Right forelimb (tissue), 1 donor: ENCODE results near the gene HCAR2.
"Not testable (repeated sequence)": the region's sequence is repeated elsewhere in the genome, so short reads cannot be mapped to it uniquely, and the experiment has no call there.

Source experiments
- DNase-seq: peaks from one replicate; pipeline ENCODE4 v3.0.0-alpha.2; 2018

Gene HCAR2

DNA sequence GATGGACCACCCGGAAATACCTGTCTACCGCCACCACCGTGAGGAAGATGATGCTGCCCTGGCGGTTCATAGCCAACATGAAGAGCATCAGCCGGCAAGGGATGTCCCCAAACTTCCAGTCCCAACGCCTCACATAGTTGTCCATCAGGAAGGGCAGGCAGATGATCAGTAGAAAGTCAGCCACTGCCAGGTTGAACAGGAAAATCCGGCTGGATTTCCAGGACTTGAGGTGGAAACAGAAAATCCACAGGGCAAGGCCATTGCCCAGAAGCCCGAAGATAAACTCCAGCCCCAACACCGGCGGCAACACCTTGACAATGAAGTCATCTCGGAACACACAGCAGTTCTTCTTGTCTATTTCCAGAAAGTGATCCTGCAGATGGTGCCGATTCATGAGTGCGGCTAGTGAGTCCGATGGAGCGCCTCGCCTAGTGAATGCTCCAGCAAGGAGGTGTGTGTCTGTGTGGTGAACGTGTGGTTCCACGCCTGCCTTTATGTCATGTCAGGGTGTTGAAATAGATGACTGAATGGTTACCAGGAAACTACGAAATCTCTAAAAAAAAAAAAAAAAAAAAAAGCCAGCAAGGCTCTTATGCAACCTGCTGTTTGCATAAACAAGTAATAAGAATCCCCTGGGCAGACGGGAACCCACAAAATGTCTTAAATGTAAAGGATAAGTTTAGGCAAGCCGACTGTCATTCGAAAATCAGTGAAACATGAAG lies at the start of gene HCAR2:
Gene HCAR2 (minus strand): TSS at position 468 of the 722 bp plus-strand sequence. CDS start 74 bp downstream, at position 394.
- DNase-seq: not testable (repeated sequence)

DNA sequence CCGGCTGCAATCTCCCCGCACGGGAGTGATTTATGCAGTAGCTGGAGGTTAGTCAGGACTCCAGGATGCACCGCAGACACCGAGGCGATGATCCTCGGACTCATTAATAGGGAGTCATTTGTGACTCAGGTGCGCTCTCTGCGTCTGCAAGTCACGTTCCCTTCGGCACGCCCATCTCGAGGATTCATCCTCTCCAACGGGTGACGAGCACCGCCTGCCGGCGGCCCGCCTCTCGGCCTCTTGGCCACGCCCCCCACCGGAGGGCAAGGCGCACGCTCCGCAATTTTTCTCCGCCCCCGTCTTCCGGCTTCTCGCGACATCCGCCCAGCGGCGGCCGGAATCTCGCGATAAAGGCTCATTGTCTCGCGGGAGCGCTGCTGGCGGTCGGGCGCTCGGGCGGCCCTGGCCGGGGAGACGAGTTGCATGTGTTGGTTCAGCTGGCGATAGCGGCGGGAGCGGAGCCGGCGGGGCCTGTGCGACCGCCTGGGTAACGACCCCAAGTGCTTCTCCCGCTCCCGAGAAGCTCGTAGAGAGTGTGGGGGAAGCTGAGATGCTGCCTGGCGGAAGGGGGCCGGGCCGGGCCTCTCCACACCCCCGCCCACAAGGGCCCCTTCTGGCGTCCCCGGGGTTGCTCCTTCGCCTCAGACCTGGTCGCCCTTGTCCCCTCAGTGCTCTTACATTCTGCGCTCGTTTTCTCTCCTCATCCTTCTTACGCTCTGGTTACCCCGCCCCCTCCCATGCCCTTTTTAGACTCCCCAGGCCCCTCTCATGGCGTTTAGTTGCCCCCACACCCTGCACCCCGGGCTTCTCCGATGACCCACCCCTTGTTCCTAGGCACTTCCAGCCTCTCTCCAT lies 49.5 kb upstream of the HCAR2 start, which contains the start of gene DENR:
Gene DENR (plus strand): TSS at position 361 of the 855 bp plus-strand sequence. CDS start 878 bp downstream, outside the sequence.
- peak; percentile 99 for DNase-seq

DNA sequence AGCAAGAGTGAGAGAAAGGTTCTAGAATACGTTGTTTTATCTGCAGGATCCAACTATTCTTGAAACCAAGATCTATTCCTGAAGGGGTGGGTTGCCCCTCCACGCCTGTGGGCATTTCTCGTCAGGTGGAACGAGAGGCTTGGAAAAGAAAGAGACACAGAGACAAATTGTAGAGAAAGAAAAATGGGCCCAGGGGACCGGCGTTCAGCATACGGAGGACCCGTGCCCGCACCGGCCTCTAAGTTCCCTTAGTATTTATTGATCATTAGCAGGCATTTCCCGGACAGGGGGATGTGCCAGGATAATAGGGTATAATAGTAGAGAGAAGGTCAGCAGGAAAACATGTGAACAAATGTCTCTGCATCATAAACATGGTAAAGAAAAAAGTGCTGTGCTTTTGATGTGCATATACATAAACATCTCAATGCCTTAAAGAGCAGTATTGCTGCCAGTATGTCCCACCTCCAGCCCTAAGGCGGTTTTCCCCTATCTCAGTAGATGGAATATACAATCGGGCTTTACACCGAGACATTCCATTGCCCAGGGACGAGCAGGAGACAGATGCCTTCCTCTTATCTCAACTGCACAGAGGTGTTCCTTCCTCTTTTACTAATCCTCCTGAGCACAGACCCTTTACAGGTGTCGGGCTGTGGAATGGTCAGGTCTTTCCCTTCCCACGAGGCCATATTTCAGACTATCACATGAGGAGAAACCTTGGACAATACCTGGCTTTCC lies 47.8 kb upstream of the HCAR2 start:
- not testable (repeated sequence) for DNase-seq

DNA sequence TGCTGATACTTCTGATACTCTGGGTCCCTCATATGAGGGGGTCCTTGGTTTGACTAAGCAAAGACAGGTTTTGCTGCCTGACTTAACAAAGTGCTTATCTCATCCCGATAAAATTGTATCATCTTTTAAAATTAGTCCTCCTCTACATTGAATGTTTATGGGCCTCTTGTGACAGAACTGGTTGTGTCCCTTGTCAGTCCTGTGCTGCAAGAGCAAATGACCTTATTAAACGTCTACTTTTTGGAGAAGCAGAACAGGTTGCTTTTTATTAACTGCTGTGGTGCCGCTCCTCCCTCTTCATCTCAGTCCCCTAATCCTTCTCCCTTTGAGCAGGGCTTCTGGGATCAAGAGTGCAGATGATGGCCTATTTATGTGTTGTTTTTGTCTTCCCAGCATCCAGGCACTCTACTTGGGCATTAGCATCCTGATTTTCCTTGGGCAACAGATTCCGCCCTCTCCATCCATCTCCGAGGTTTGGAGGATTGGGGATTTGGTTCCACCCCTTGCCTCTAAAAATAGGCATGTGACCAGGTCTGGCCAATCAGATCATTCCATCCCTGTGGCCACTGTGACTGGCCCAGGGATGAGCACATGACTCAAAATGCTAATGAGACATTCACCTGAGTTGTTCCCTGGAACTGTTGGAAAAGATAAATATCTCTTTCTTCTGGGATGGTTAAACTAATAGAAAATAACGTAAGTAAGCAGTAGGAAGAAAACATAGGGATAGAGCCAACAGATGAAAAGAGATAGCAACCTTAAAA lies 46.6 kb upstream of the HCAR2 start:
- no peak for DNase-seq

DNA sequence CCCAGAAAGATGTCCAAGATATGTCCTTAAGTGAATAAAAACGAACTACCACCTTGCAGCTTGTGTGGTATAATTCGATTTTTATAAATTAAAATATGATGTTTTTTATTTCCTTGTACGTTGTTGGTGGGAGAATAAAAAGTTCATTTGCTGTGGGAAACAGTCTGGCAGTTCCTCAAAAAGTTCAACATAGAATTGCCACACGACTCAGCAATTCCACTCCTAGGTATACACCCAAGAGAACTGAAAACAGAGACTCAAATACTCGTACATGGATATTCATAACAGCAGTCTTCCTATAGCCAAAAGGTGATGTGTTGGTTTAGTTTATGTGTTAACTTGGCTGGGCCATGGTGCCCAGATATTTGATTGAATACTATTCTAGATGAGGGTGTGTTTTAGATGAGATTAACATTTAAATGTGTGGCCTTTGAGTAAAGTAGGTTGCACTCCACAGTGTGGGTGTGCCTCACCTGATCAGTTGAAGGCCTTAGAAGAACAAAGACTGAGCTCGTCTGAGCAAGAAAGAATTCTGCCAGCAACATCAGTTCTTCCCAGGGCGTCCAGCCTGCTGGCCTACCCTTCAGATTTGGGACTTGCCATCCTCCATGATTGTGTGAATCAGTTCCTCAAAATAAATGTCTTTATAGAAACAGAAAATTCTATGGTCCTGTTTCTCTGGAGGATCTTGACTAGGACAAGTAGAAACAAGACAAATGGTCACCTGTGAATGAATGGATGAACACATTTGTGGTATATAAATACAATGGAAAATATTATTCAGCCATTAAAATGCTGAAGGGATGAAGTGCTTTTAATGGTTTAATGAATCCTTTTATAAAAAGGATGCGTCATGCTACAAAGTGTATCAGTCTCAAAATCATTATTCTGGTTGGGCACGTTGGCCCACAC lies 44.3 kb upstream of the HCAR2 start:
- DNase-seq: no peak

DNA sequence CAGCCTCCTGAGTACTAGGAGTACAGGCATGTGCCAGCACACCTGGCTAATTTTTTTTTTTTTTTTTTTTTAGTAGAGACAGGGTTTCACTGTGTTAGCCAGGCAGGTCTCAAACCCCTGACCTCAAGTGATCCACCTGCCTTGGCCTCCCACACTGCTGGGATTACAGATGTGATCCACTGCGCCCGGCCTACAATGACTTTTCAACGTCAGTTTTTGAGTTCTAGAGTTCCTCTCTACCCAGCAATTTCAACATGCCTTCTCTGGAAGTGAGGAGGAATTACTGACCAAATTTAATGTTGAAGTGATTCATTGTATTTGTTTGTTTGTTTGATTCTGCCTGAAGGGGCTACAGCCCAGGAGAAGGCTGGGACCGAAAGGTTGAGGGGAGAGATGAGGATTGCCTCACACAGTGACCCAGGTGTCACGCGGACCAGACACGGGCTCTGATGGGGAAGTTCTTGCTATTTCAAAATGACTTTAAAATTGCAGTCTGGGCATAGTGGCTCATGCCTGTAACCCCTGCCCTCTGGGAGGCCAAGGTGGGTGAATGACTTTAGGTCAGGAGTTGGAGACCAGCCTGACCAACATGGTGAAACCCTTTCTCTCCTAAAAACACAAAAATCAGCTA lies 40.9 kb upstream of the HCAR2 start:
- no peak for DNase-seq

DNA sequence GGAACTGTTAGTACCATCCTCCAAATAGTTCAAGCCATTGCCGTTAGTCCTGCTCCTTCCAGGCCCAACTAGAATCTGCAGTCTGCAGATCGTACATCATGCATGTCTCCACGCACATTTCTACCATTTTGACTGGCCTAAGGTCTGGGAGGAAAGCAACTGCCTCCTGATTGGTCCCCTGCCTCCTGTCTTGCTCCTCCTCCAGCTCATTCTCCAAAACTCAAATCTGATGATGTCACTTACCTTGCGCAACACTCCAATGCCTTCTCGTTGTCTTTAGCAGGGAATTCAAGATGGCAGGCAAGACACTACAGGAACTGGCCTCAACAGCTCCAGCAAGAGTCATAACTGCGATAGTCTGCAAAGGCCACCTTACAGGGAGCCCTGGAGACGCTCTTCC lies 37.2 kb upstream of the HCAR2 start:
- DNase-seq: no peak

DNA sequence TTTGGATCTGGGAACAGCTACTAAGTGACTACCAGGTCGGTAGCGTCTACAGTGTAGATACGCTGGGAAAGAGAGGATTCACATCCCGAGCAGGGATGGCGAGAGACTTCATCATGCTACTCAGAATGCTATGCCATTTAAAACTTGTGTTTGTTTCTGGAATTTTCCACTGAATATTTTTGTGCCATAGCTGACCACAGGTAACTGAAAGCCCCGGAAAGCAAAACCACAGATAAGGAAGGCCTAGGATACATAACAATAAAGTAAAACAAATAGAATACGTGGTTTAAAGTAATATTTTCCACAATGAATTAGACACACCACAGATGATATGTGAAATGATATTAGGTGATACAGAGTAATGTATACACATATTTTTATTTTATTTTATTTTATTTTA lies 35.4 kb upstream of the HCAR2 start:
- no peak for DNase-seq

DNA sequence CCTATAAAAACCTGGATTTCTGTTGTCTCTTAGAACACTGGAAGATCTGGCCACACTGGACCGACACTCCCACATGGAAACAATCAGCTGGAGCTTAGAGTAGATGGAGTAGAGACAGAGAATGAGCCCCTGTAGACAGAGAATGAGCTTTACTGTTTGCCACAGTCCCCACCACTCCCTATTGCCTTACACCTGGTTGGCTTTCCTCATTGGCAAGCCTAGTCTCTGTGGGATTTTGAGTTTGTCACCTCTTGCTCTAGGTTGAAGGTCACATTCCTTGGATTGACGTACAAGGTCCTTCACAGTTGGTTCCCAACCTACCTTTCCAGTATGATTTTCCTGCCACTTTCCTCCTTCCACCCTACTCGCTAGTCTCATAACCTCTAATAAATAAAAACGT lies 29.5 kb upstream of the HCAR2 start:
- DNase-seq: no peak

DNA sequence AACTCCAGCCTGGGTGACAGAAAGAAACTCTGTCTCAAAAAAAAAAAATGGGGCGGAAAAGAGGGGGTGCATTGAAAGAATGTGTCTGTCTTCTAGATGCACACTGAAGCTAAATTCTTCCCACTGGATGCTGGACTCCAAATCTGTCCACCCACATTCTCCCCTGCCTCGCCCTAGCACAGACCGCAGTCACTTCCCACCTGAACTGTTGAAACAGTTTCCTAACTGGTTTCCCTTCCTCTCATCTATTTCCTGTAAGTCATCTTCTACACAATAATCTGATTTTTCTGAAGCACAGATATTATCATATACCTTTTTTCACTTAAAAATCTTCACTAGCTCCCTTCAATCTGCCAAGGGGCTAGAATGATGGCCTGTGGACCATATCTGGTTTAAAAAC lies 29.0 kb upstream of the HCAR2 start:
- no peak for DNase-seq

DNA sequence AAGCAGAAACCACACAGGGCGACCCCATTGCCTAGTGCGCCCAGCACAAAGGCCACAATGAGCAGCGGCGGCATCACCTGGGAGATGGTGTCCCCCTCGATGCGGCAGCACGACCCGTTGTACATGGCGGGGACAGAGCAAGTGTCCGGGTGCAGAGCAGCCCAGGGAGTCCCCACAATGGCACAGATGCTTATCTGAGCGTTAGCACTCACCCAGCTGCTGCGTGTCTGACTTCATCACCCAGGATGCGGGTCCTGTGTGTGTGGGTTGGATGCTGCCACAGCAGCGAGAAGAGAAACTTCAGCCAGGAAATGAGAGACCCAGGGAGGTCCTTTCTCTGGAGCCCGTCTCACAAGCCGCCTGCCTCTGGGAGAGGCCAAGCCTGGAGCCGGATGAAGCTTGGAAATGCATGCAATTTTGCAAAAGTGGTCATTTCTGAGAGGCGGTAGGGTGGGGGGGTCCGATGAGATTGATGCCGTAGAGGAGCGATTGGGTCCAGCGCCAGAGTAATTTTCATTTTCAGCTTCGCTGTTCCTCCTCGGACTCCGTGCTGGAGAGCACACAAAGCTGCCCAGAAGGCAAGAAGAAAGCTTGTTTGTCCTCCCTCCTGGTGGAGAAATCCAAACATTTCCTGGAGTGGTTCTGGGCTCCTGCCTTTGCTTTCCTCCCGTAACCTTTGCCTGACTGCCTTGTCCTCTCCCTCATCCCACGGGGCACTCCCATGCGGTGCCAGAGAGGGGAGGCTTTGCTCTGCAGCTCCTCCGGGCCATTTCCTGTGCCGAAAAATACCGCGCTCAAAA lies 27.3 kb upstream of the HCAR2 start, which contains the start of gene HCAR1:
Gene HCAR1 (minus strand): TSS at position 630 of the 800 bp plus-strand sequence. CDS start 505 bp downstream, at position 125.
- peak; percentile 46 for DNase-seq

DNA sequence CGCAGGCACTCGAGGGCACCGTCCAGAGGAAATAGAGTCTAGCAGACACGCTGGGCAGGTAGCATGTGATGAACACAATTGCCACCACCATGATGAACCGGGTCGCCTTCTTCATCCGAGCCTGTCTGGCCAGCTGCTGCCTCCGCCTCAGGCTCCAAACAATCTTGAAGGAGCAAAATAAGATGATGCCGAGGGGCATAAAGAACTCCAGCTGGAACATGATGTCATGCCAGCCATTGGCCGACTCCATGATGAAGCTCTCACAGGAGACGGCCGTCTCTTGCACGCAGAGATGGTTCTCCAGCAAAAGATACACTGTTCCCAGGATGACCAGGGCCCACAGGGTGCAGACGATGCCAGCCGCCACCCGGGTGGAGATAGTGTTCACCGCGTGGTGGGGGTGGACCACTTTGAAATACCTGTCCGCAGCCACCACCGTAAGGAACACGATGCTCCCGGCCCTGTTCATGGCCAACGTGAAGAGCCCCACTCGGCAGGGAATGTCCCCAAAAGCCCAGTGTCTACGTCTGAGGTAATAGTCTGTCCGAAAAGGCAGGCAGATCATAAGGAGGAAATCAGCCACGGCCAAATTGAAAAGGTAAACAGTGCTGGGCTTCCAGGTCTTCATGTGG lies 26.5 kb upstream of the HCAR2 start:
- no peak for DNase-seq

DNA sequence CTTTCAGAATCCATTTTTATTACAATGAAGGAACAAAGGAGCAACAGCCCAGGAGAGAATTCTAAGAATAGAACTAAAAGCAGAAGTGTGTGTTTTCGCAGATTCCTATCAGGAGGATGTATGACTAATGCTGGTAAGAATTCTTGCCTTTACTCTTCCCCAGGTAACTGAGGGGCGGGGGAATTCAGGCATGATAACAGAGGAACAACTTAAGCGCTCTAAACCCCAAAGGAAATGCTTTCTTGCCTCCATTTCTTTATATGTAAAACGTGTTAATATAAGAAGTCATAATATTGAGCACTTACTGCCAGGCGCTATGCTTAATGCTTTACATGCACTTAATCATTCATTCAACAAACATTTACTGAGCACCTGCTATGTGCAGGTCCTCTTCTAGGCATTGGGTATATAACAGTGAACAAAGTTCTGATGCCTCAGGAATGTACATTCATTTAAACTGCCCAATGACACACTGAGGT lies 23.0 kb upstream of the HCAR2 start:
- no peak for DNase-seq

DNA sequence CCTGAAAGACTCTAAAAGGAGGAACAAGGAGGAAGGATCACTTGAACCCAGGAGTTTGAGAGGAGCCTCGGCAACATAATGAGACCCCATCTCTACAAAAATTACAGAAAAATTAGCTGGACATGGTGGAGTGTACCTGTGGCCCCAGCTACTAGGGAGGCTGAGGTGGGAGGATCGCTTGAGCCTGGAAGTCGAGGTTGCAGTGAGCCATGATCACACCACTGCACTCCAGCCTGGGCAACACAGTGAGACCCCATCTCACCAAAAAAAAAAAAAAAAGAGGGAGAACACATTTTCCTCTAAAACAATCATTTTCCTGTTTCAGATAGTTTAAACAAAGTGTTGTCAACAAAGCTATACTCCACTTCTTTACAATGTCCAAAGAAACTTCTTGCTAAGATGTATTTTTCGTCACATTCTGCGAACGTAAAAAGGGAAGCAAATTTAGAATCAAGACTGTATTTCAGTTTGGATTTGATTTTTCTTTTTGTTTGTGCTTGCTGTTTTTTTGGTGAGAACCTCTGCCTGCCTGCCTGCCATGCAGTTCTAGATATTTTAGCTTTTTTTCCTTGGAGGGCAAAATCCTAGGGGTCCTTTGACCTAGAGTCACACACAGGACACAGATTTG lies 22.4 kb upstream of the HCAR2 start:
- no peak for DNase-seq

DNA sequence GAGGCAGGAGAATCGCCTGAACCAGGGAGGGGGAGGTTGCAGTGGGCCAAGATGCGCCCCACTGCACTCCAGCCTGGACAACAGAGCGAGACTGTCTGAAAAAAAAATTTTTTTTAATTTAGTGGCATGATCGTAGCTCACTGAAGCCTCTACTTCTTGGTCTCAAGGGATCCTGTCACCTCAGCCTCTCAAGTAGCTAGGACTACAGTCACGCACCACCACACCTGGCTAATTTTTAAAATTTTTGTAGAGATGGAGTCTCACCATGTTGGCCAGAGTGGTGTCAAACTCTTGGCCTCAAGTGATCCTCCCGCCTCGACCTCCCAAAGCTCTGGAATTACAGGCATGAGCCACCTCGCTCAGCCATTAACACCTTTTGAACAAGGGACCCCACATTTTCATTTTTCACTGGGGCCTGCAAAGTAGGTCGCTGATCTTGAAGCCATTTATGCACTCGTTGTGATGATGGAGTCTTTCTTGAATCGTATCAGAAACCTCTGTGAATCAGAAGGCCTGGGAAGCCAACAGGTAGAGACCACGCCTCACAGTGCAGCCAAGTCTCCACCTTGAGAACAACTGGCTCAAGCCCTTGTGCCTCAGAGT lies 21.6 kb upstream of the HCAR2 start:
- DNase-seq: no peak

DNA sequence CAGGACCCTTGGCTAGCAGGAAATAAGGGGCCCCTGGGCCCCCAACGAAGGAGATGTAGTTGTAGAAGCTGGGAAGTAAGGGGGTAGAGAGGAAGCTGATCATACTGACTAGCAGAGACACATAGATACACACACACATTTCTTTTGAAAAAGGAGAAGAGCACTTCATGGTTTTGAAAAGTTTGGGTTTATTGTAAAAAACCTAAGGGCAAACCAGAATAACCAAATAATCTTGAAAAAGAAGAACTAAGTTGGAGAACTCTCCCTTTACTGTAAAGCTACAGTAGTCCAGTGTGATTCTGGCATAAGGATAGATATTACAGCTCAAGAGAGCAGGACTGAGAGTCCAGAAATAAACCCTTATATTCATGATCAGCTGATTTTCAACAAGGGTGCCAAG lies 19.2 kb upstream of the HCAR2 start:
- DNase-seq: no peak

DNA sequence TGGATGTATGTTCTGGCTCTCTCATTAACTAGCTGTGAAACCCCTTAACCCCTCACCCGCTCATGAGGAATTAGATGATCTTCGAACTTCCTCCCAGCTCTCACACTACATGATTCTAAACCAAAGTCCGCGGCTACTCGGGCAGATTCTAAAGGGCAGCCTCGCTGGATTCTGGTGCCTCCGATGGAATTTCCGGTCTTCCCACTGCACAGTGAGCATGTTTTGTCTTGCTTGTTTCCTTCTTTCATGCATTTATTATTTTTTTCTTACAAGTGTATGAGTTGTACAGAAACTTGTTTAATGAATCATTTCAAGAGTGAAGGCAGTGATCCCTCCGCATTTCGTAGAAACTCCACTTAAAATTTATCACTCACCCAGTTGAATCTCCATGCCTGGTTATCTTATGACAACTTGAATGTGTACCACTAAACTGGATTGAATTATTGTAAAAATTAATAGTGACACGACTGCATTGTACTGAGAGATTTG lies 17.9 kb upstream of the HCAR2 start:
- no peak for DNase-seq

DNA sequence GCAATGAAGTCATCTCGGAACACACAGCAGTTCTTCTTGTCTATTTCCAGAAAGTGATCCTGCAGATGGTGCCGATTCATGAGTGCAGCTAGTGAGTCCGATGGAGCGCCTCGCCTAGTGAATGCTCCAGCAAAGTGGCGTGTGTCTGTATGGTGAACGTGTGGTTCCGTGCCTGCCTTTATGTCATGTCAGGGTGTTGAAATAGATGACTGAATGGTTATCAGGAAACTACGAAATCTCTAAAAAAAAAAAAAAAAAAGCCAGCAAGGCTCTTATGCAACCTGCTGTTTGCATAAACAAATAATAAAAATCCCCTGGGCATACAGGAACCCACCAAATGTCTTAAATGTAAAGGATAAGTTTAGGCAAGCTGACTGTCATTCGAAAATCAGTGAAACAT lies 13.5 kb upstream of the HCAR2 start, which contains the start of gene HCAR3:
Gene HCAR3 (minus strand): TSS at position 154 of the 400 bp plus-strand sequence. CDS start 74 bp downstream, at position 80.
- DNase-seq: not testable (repeated sequence)
